DMS 273 (cell line): ENCODE results near the gene PACSIN3.
A peak's percentile ranks its signal among the peaks of the same experiment; 100 is the strongest.
"Not testable (repeated sequence)": the region's sequence is repeated elsewhere in the genome, so short reads cannot be mapped to it uniquely, and the experiment has no call there.

Experiments used
- DNase-seq: peaks from one replicate; lab custom pipeline; 2025; ENCODE audit not compliant: unreplicated experiment; lab: John Stamatoyannopoulos, UW

PACSIN3 gene

GRCh38 chr11:47186076-47186699 is at the start of gene PACSIN3:
PACSIN3 (minus strand) TSS chr11:47186434; CDS start chr11:47182727, 3,707 bp downstream.
- peak; percentile 66 for DNase-seq

- no peak for DNase-seq
Observed at GRCh38 chr11:47235163-47235562, 48.9 kb upstream of the PACSIN3 start.

- no peak for DNase-seq
Observed at GRCh38 chr11:47234669-47235100, 48.5 kb upstream of the PACSIN3 start.

- peak; percentile 52 for DNase-seq
Observed at GRCh38 chr11:47233989-47234668, 47.9 kb upstream of the PACSIN3 start.

- DNase-seq: no peak
Observed at GRCh38 chr11:47233051-47233450, 46.8 kb upstream of the PACSIN3 start.

- DNase-seq: no peak
Observed at GRCh38 chr11:47229161-47229560, 42.9 kb upstream of the PACSIN3 start.

- DNase-seq: no peak
Observed at GRCh38 chr11:47225552-47226400, 39.5 kb upstream of the PACSIN3 start.

- DNase-seq: no peak
Observed at GRCh38 chr11:47222696-47223095, 36.5 kb upstream of the PACSIN3 start.

- no peak for DNase-seq
Observed at GRCh38 chr11:47220401-47220821, 34.2 kb upstream of the PACSIN3 start.

GRCh38 chr11:47216121-47216798 is 30.0 kb upstream of the PACSIN3 start:
- DNase-seq: peak; percentile 62

- no peak for DNase-seq
Observed at GRCh38 chr11:47215366-47215910, 29.2 kb upstream of the PACSIN3 start.

- DNase-seq: peak; percentile 95
Observed at GRCh38 chr11:47213950-47214565, 27.8 kb upstream of the PACSIN3 start.

- DNase-seq: no peak
Observed at GRCh38 chr11:47212938-47213337, 26.7 kb upstream of the PACSIN3 start.

GRCh38 chr11:47208628-47209027 is 22.4 kb upstream of the PACSIN3 start:
- no peak for DNase-seq

- not testable (repeated sequence) for DNase-seq
Observed at GRCh38 chr11:47208008-47208552, 21.8 kb upstream of the PACSIN3 start.

GRCh38 chr11:47207459-47207858 is 21.2 kb upstream of the PACSIN3 start:
- DNase-seq: no peak

- DNase-seq: not testable (repeated sequence)
Observed at GRCh38 chr11:47206577-47206976, 20.3 kb upstream of the PACSIN3 start.

- DNase-seq: no peak
Observed at GRCh38 chr11:47204637-47204989, 18.4 kb upstream of the PACSIN3 start.

GRCh38 chr11:47202576-47202975 is 16.3 kb upstream of the PACSIN3 start:
- no peak for DNase-seq

GRCh38 chr11:47201015-47201414 is 14.8 kb upstream of the PACSIN3 start:
- no peak for DNase-seq
